GM19395 (cell line): ENCODE results near the gene TMEM164.
A peak's percentile ranks its signal among the peaks of the same experiment; 100 is the strongest.

Source experiments
- ATAC-seq: cut with Tn5 transposase; IDR thresholded peaks from one replicate; pipeline ENCODE4 v1.9.1; 2021; ENCODE audit warnings: mild to moderate bottlenecking, moderate library complexity; ENCODE audit not compliant: unreplicated experiment

The TMEM164 gene

DNA sequence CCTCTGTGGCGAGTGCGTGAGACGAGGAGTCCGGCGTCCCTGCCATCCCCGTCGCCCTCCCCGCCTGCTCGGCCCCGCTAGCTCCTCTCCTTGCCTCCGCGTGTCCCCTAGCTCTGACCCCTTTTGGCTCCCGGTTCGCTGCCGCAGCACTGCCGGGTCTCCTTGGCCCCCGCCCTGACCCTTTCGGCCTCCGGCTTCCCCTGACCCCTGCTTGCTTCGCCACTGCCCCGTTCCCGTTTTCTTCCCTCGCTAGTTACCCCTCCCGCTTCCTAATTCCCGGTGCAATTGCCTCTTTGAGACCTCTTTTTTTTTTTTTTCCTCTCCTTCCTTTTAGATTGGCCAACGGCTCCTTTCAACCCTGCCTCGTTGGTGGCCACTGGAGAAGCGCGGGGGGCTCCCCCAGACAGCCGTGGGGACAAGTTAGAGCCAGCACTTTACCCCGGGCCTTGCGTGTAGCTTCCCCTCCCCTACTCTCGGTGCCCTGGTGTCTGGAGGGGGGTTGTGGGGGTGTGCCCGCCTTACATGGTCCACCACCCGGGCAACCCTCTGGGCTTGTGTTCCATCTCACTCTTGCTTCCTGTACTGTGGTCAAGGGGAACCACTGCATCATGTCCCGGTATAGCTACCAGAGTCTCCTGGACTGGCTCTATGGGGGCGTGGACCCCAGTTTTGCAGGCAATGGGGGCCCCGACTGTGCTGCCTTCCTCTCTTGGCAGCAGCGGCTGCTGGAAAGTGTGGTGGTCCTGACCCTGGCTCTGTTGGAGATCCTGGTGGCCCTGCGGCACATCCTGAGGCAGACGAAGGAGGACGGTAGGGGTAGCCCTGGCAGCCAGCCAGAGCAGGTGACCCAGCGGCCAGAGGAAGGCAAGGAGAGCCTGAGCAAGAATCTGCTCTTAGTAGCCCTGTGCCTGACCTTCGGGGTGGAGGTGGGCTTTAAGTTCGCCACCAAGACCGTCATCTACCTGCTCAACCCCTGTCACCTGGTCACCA, 548 bp downstream of the TMEM164 start:
- peak; percentile 32 for ATAC-seq

GRCh38 chrX:110004215-110004614, 1.3 kb downstream of the TMEM164 start:
- ATAC-seq, result no peak

- no peak for ATAC-seq
These were observed 1.9 kb downstream of the TMEM164 start for GRCh38 chrX:110004731-110005369.

DNA sequence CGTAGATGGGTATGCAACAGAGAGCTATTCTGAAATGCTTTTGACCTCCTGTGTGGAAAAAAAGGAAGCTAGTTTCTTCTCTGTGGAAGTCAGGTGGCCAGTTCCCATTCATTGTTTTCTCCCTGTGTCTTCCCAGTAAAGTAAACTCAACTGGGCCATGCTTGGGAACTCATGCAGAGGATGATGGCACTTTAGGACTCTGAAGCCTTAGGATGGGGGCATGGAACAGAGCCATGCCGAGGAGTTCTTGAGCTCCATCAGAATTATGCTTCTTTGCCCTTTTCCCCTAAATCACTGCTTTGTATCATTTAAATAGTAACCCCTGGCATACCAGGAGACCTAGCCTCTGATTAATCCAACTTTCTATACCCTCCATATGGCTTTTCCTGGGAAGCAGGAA, 3.2 kb downstream of the TMEM164 start:
- no peak for ATAC-seq

DNA sequence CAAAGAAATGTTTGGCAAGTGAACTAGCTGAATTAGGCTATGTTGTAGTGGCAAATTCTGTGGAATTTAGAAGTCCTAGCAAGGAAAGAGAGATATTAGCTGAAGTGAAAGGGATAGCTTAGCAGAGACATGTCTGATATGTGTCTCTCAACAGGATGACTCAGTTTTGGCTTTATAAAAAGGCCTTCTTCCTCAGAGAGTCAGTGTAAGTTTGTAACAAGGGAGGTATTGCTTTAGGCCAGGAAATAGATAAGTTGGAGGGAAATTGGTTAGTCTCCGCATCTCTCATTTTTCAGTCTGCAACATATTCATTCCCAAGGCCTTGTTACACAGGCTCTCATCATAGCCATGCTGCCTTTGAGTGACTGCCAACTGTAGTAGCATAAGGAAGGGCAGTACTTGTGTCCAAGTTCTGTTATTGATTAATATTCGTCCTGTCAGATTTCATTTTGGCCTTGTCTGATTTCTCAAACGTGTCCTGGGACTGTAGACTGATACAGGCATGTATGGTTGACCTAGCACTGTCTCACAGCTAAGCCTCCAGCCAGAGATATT, 4.0 kb downstream of the TMEM164 start:
- no peak for ATAC-seq

- peak; percentile 44 for ATAC-seq
These were observed 5.2 kb downstream of the TMEM164 start for GRCh38 chrX:110008011-110008635.

- ATAC-seq, result no peak
These were observed 10.0 kb downstream of the TMEM164 start for GRCh38 chrX:110012818-110013485.

GRCh38 chrX:110013968-110014367, 11.1 kb downstream of the TMEM164 start:
- ATAC-seq, result no peak

DNA sequence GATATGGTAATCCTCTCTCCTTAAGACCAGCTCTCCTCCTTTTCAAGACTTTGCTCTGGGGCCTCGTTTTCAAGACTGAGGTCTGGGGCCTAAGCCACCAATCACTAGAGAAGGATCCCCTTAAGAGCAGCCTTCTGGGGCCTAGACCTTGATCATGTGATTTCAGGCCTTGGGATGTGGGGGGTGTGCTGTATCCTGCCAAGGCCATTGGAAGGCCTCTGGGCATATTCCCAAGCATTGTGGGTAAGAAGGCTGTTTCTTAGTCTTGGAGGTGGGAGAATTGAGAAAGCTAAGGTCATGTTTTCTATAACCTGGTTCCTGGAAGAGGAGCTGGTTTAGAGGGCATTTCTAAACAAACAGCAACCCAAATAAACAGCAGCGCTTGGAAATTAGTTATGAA, 12.1 kb downstream of the TMEM164 start:
- ATAC-seq, result no peak

DNA sequence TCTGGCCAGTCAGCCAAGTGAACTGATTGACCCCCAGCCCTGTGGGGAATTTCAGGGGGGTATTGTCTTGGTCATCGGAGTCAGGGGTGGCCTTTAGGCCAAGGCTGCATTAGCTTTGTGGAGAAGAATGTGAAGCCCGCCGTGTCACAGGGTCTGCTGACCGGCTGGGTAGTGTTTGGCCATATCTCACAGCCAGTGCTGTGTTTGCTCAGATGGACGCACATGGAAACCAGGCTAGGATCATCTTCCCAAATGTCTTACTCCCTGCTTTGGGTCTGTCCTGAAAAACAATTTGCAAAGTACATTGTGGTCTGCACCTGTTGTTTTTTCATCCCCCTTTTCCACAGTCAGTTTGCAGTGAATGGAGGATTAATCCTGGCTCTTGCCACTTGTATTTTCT, 13.0 kb downstream of the TMEM164 start:
- ATAC-seq, result no peak

- no peak for ATAC-seq
These were observed 17.6 kb downstream of the TMEM164 start for GRCh38 chrX:110020536-110020935.

- no peak for ATAC-seq
These were observed 18.5 kb downstream of the TMEM164 start for GRCh38 chrX:110021258-110022022.

- no peak for ATAC-seq
These were observed 19.9 kb downstream of the TMEM164 start for GRCh38 chrX:110022599-110023448.

DNA sequence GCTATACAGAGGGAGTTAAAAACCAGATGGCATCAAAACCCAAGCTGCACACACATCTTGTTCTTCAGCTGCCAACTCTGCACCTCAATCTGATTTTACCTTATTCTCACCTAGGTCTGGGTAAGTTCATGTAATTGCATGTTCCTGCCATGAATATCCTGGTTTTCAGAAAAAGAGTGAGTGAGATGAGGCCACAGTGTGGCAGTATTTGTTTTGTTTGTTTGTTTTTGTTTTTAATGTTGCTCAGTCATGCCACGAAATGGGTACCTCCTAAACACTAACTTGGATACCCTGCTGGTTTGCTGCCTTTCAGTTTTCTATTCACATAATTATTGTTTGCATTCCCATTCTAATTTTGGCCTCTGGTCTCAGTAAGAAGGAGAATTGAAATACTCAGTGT, 22.5 kb downstream of the TMEM164 start:
- no peak for ATAC-seq

- ATAC-seq, result no peak
These were observed 23.4 kb downstream of the TMEM164 start for GRCh38 chrX:110026099-110026844.

- ATAC-seq, result no peak
These were observed 29.7 kb downstream of the TMEM164 start for GRCh38 chrX:110032534-110033147.

- ATAC-seq, result no peak
These were observed 31.1 kb downstream of the TMEM164 start for GRCh38 chrX:110034036-110034435.
